Esophagus squamous epithelium (tissue), 5 donors: ENCODE data around the gene SLC25A13. TPM values are rescaled to one million over a fixed set of nuclear protein-coding genes. Genes with fewer than 3 reads are reported as not detected.
"Not testable (repeated sequence)": the region's sequence is repeated elsewhere in the genome, so short reads cannot be mapped to it uniquely, and the experiment has no call there.

Experiments used
- DNase-seq: peaks from one replicate; lab custom pipeline; 2025; lab: John Stamatoyannopoulos, UW
- H3K27ac ChIP-seq, 4 donors: fragments of 200-600 bp; sonication (generic); one replicate each; pipeline ENCODE4 v1.5.1; 2016 to 2019; ENCODE audit warnings: mild to moderate bottlenecking in 1 of 4
- H3K27me3 ChIP-seq, 4 donors: fragments of 200-600 bp; sonication (generic); 1 replicate in 3 of 4; 2 replicates in 1 of 4; pipeline versions ENCODE4 v1.5.1 to v1.6.0; 2017 to 2021; ENCODE audit warnings: antibody characterized with exemption in 1 of 4
- H3K36me3 ChIP-seq, 3 donors: fragments of 200-600 bp; sonication (generic); one replicate each; pipeline ENCODE4 v1.5.1; 2016 to 2019
- H3K4me1 ChIP-seq, 3 donors: fragments of 200-600 bp; sonication (generic); one replicate each; pipeline ENCODE4 v1.5.1; 2017 to 2019
- H3K4me3 ChIP-seq, 4 donors: fragments of 200-600 bp; sonication (generic); 1 replicate in 3 of 4; 2 replicates in 1 of 4; pipeline ENCODE4 v1.5.1; 2016 to 2019; ENCODE audit warnings: mild to moderate bottlenecking in 2 of 4, moderate library complexity in 1 of 4
- H3K9me3 ChIP-seq, 3 donors: fragments of 200-600 bp; sonication (generic); one replicate each; pipeline ENCODE4 v1.5.1; 2016 to 2019
- CTCF ChIP-seq, 6 experiments: fragments of 450-650 bp in 4 of 6; fragments of 200-600 bp in 2 of 6; sonication (generic) in 2 of 6; IDR thresholded peaks; one replicate each; pipeline ENCODE4 v1.5.1; 2016 to 2019; ENCODE audit warnings: antibody characterized with exemption in 6 of 6, mild to moderate bottlenecking in 4 of 6, moderate library complexity in 4 of 6
- POLR2A ChIP-seq, 4 donors: fragments of 450-650 bp; IDR thresholded peaks; one replicate each; pipeline ENCODE4 v1.6.1; 2017; ENCODE audit warnings: antibody characterized with exemption in 4 of 4, mild to moderate bottlenecking in 4 of 4, moderate library complexity in 3 of 4
- WGBS, 2 donors: methylation state at CpG; one replicate each; pipeline ENCODE4 v1.1.5; 2018; 5-methylcytosine and 5-hydroxymethylcytosine counted together
- intact Hi-C: fragments of 100-400 bp; cut with DNase I; formaldehyde crosslinking; loops from one replicate; pipeline ENCODE4 v1.15.0; 2022
- total RNA-seq, 4 donors: library from RNA; depleted of rRNA; stranded (reverse); fragments of >200 nt; gene quantifications; one replicate each; pipeline ENCODE4 v1.1.0, GENCODE V29; 2016
- donor health status: DM: yes; HTN: yes; CAD: no.

The SLC25A13 gene
- total RNA-seq, 4 donors from 2014 or later: 12.7 to 37.3 (median 23.0) TPM

- Histone ChIP-seq H3K4me3 (no peak overlapping the region), H3K27ac (no peak overlapping the region), H3K9me3 (no peaks in the 10 kb centered on the region), H3K4me1 (peaks cover 0 to 5% (median 2%) of the 10 kb centered on the region in 3 donors), H3K27me3 (no peaks in the 10 kb centered on the region), H3K36me3 (peaks cover 0 to 11% (median 0%) of the 10 kb centered on the region in 3 donors)
- no peak for TF ChIP-seq POLR2A (IDR thresholded peaks at IDR 0.05)
- TF ChIP-seq CTCF (IDR thresholded peaks at IDR 0.05): no peak
- intact Hi-C loops: no loop called here
- DNase-seq: no peak
These were observed 21.4 kb downstream of the SLC25A13 start for GRCh38 chr7:96300502-96300901.

DNA sequence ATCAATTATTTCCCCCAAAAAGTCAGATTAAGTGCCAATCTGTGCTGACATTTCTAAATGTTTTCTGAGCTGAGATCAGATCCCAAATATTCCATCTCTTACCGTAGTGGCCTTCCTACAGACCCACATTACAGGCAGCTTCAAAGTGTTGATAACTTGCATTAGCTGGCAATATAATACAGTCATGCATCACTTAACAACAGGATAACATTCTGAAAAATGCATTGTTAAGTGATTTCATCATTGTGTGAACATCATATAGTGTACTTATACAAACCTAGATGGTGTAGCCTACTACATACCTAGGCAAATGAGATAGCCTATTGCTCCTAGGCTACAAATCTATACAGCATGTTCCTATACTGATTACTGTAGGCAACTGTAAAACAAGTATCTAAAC, 22.4 kb downstream of the SLC25A13 start:
- Histone ChIP-seq H3K4me3 (no peak overlapping the region), H3K4me1 (no peaks in the 10 kb centered on the region), H3K27ac (no peak overlapping the region), H3K27me3 (no peaks in the 10 kb centered on the region), H3K36me3 (peaks cover 0 to 21% (median 0%) of the 10 kb centered on the region in 3 donors), H3K9me3 (no peaks in the 10 kb centered on the region)
- no peak for TF ChIP-seq POLR2A (IDR thresholded peaks at IDR 0.05)
- TF ChIP-seq CTCF (IDR thresholded peaks at IDR 0.05): no peak
- WGBS, 2 donors: 94 to 95% methylated on average over 1 of the region's 1 CpG
- DNase-seq: no peak
- intact Hi-C loops: no loop called here

DNA sequence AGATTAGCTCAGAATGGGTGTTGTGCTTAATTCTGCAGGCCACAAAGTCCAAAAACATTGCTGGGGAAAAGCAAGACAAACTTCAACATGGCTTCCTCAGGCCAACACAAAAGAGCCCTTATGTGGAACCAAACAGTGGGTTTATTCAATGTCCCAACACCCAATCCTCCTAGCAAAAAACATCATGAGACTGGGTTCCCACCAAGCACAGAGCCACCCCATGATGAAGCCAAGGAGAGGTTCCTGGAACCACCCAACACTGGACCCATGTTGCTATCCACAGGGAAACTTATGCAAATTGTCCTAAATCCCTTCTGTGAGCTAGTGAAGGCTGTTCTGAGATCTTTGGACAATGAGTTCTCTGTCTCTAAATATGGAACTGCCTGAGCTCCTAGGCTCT, 24.0 kb downstream of the SLC25A13 start:
- Histone ChIP-seq H3K27me3 (no peaks in the 10 kb centered on the region), H3K36me3 (peaks cover 0 to 24% (median 0%) of the 10 kb centered on the region in 3 donors)
- intact Hi-C loops: no loop called here

GRCh38 chr7:96297446-96297845, 24.5 kb downstream of the SLC25A13 start:
- H3K36me3 ChIP-seq: peaks cover 0 to 24% (median 0%) of the 10 kb centered on the region in 3 donors
- H3K27ac ChIP-seq, H3K27me3 ChIP-seq, H3K4me3 ChIP-seq, H3K9me3 ChIP-seq, intact Hi-C loops, DNase-seq, H3K4me1 ChIP-seq: not testable (repeated sequence)
- WGBS, 2 donors: 87 to 91% methylated on average over 5 of the region's 5 CpGs

More for the DNA sequence above, 24.0 kb downstream of the SLC25A13 start:
- no peaks in the 10 kb centered on the region for H3K9me3 ChIP-seq
- H3K27ac ChIP-seq: no peak overlapping the region
- no peak for TF ChIP-seq CTCF (IDR thresholded peaks at IDR 0.05)
- no peak for TF ChIP-seq POLR2A (IDR thresholded peaks at IDR 0.05)
- no peak for DNase-seq
- H3K4me1 ChIP-seq: no peaks in the 10 kb centered on the region
- no peak overlapping the region for H3K4me3 ChIP-seq

- H3K4me3 ChIP-seq, H3K27ac ChIP-seq, intact Hi-C loops, DNase-seq, H3K27me3 ChIP-seq, H3K9me3 ChIP-seq, H3K4me1 ChIP-seq: not testable (repeated sequence)
- H3K36me3 ChIP-seq: peaks cover 0 to 24% (median 0%) of the 10 kb centered on the region in 3 donors
- WGBS, 2 donors: 86 to 94% methylated on average over 4 of the region's 4 CpGs
These were observed 28.0 kb downstream of the SLC25A13 start for GRCh38 chr7:96293911-96294310.

- Histone ChIP-seq H3K27me3 (no peaks in the 10 kb centered on the region), H3K27ac (no peak overlapping the region), H3K36me3 (no peaks in the 10 kb centered on the region), H3K9me3 (no peaks in the 10 kb centered on the region), H3K4me3 (no peak overlapping the region), H3K4me1 (peaks cover 0 to 8% (median 0%) of the 10 kb centered on the region in 3 donors)
- TF ChIP-seq CTCF (IDR thresholded peaks at IDR 0.05) (no peak), POLR2A (IDR thresholded peaks at IDR 0.05) (no peak)
- WGBS, 2 donors: 87 to 91% methylated on average over 4 of the region's 4 CpGs
- intact Hi-C loops: no loop called here
- DNase-seq: no peak
These were observed 34.3 kb downstream of the SLC25A13 start for GRCh38 chr7:96287559-96287958.
